HepG2 (cell line): ENCODE results near the gene SRBD1. TPM values are rescaled to one million over a fixed set of nuclear protein-coding genes. Genes with fewer than 3 reads are reported as not detected.
A peak's percentile ranks its signal among the peaks of the same experiment; 100 is the strongest.

ENCODE experiments used
- BHLHE40 ChIP-seq: IDR thresholded peaks from 2 replicates; pipeline ENCODE4 v1.6.1; 2011; ENCODE audit warnings: low read length, improper control_type of control experiment
- CAMTA2 ChIP-seq: sonication (generic); formaldehyde crosslinking; IDR thresholded peaks from 2 replicates; pipeline ENCODE4 v1.4.0; 2020; ENCODE audit warnings: mild to moderate bottlenecking, missing genetic modification reagents, borderline replicate concordance
- CHD4 ChIP-seq: fragments of 200-600 bp; sonication (generic); IDR thresholded peaks from 2 replicates; pipeline ENCODE4 v1.7.0; 2017; ENCODE audit warnings: mild to moderate bottlenecking, low read length, borderline replicate concordance
- ELF1 ChIP-seq: sonication (generic); formaldehyde crosslinking; IDR thresholded peaks from 2 replicates; pipeline ENCODE4 v1.4.0; 2020; ENCODE audit warnings: missing genetic modification reagents
- FOSL2 ChIP-seq: sonication (generic); formaldehyde crosslinking; IDR thresholded peaks from 2 replicates; pipeline ENCODE4 v1.4.0; 2020; ENCODE audit warnings: missing genetic modification reagents
- HMG20B ChIP-seq: conservative IDR thresholded peaks from 2 replicates; pipeline ENCODE4 v1.6.1; 2016; ENCODE audit warnings: missing genetic modification reagents, missing compliant biosample characterization
- HOXA5 ChIP-seq: sonication (generic); formaldehyde crosslinking; IDR thresholded peaks from 2 replicates; pipeline ENCODE4 v1.4.0; 2020; ENCODE audit warnings: missing genetic modification reagents
- MXD1 ChIP-seq: sonication (generic); formaldehyde crosslinking; IDR thresholded peaks from 2 replicates; pipeline ENCODE4 v1.4.0; 2020; ENCODE audit warnings: mild to moderate bottlenecking, missing genetic modification reagents
- NBN ChIP-seq: fragments of 450-650 bp; conservative IDR thresholded peaks from 2 replicates; pipeline ENCODE4 v1.6.1; 2017
- NFIB ChIP-seq: sonication (generic); formaldehyde crosslinking; IDR thresholded peaks from 2 replicates; pipeline ENCODE4 v1.9.0; 2021; ENCODE audit warnings: missing genetic modification reagents, mild to moderate bottlenecking, borderline replicate concordance
- NR2F6 ChIP-seq, 2 experiments: IDR thresholded peaks; 2 replicates each; pipeline ENCODE4 v1.6.1; 2016; ENCODE audit warnings: antibody characterized with exemption in 1 of 2, mild to moderate bottlenecking in 1 of 2
- PHF21A ChIP-seq: sonication (generic); formaldehyde crosslinking; IDR thresholded peaks from 2 replicates; pipeline ENCODE4 v1.5.0; 2020; ENCODE audit warnings: mild to moderate bottlenecking, missing genetic modification reagents
- SAFB2 ChIP-seq: sonication (generic); formaldehyde crosslinking; IDR thresholded peaks from 2 replicates; pipeline ENCODE4 v1.5.1; 2020; ENCODE audit warnings: missing genetic modification reagents, low read depth, mild to moderate bottlenecking, borderline replicate concordance
- SSRP1 ChIP-seq: IDR thresholded peaks from 2 replicates; pipeline ENCODE4 v1.6.1; 2016; ENCODE audit warnings: control low read depth
- SUZ12 ChIP-seq: fragments of 150-350 bp; IDR thresholded peaks from 2 replicates; pipeline ENCODE4 v1.6.1; 2014; ENCODE audit warnings: low read depth, low read length
- TCF7 ChIP-seq: sonication (generic); IDR thresholded peaks from 2 replicates; pipeline ENCODE4 v1.6.1; 2016; ENCODE audit warnings: antibody characterized with exemption, low read depth
- ZBTB1 ChIP-seq: sonication (generic); formaldehyde crosslinking; IDR thresholded peaks from 2 replicates; pipeline ENCODE4 v1.4.0; 2020; ENCODE audit warnings: missing genetic modification reagents, borderline replicate concordance
- ZBTB14 ChIP-seq: sonication (generic); formaldehyde crosslinking; IDR thresholded peaks from 2 replicates; pipeline ENCODE4 v1.4.0; 2020; ENCODE audit warnings: missing genetic modification reagents
- ZMAT3 ChIP-seq: sonication (generic); formaldehyde crosslinking; conservative IDR thresholded peaks from 2 replicates; pipeline ENCODE4 v1.7.0; 2021; ENCODE audit warnings: missing genetic modification reagents
- ZNF318 ChIP-seq: sonication (generic); formaldehyde crosslinking; IDR thresholded peaks from 2 replicates; pipeline ENCODE4 v1.4.0; 2020; ENCODE audit warnings: mild to moderate bottlenecking, missing genetic modification reagents
- ZNF510 ChIP-seq: sonication (generic); formaldehyde crosslinking; IDR thresholded peaks from 2 replicates; pipeline ENCODE4 v1.4.0; 2020; ENCODE audit warnings: low read depth, mild to moderate bottlenecking, missing genetic modification reagents
- ZNF709 ChIP-seq: sonication (generic); formaldehyde crosslinking; IDR thresholded peaks from 2 replicates; pipeline ENCODE4 v1.5.0; 2020; ENCODE audit warnings: mild to moderate bottlenecking, missing genetic modification reagents
- ZNF781 ChIP-seq: sonication (generic); formaldehyde crosslinking; IDR thresholded peaks from 2 replicates; pipeline ENCODE4 v1.5.1; 2020; ENCODE audit warnings: borderline replicate concordance, mild to moderate bottlenecking, missing genetic modification reagents; ENCODE audit errors: not compliant biosample characterization
- ZNF891 ChIP-seq: sonication (generic); formaldehyde crosslinking; IDR thresholded peaks from 2 replicates; pipeline ENCODE4 v1.5.0; 2020; ENCODE audit warnings: mild to moderate bottlenecking, missing genetic modification reagents
- polyA plus RNA-seq, 8 experiments: library from polyadenylated mRNA; depleted of rRNA in 3 of 8; stranded (reverse) in 7 of 8; unstranded in 1 of 8; fragments of >200 nt; fragmentation: Illumina TruSeq in 4 of 8; extraction: Trizol in 4 of 8; gene quantifications; 2 replicates each; pipeline versions ENCODE4 v1.2.1 to v1.2.3, GENCODE V29; 2011 to 2016; ENCODE audit warnings: low read depth in 4 of 8, missing spikeins in 1 of 8, mixed read lengths in 1 of 8; ENCODE audit not compliant: insufficient read depth in 1 of 8
- total RNA-seq, 5 experiments: library from RNA; depleted of rRNA; stranded (reverse); fragments of >200 nt; fragmentation: Illumina TruSeq; extraction: Trizol; gene quantifications; 2 replicates each; pipeline ENCODE4 v1.2.3, GENCODE V29; 2016; ENCODE audit warnings: low read depth in 1 of 5

The SRBD1 gene
- total and polyA plus RNA-seq, 2 of the 13 experiments (the other 11 are each of a cell fraction or from before 2014, with no cell fraction given): 3.2 to 23.9 TPM

- no peak for TF ChIP-seq ZBTB1 (CRISPR knock-in tag)
- 0 out of 2 replicates have a peak, but pooled peaks have one; percentile 34 for TF ChIP-seq HOXA5
- TF ChIP-seq SSRP1 (CRISPR knock-in tag): no peak
- no peak for TF ChIP-seq NFIB
- peak; percentile 28 for TF ChIP-seq TCF7
- TF ChIP-seq ZNF891 (CRISPR knock-in tag): no peak
- TF ChIP-seq NR2F6 (IDR thresholded peaks at IDR 0.05): peak; percentile 94
- TF ChIP-seq NR2F6 (CRISPR knock-in tag; IDR thresholded peaks at IDR 0.05): peak; percentile 94
- TF ChIP-seq SUZ12: no peak
- no peak for TF ChIP-seq ZNF510
- peak; percentile 74 for TF ChIP-seq FOSL2
- no peak for TF ChIP-seq ZNF318 (CRISPR knock-in tag)
- peak; percentile 73 for TF ChIP-seq PHF21A (CRISPR knock-in tag)
- TF ChIP-seq SAFB2: no peak
- 0 out of 2 replicates have a peak, but pooled peaks have one; percentile 45 for TF ChIP-seq ZNF709
- no peak for TF ChIP-seq NBN
- no peak for TF ChIP-seq BHLHE40
- no peak for TF ChIP-seq ZNF781 (CRISPR knock-in tag)
- TF ChIP-seq HMG20B (CRISPR knock-in tag): peak; percentile 90; the same call in 1 of the 2 replicates
- TF ChIP-seq ELF1 (CRISPR knock-in tag): peak; percentile 43; the same call in 1 of the 2 replicates
- TF ChIP-seq CHD4: no peak
- no peak for TF ChIP-seq ZMAT3 (CRISPR knock-in tag)
- no peak for TF ChIP-seq ZBTB14 (CRISPR knock-in tag)
- TF ChIP-seq MXD1: no peak
- no peak for TF ChIP-seq CAMTA2
These were observed 237.5 kb downstream of the SRBD1 start (continued) for GRCh38 chr2:45373534-45373933.
